Inflammatory macrophage treated with lipopolysaccharide for 1 hour (primary cell): Measurements from ENCODE around the gene NRL.

Experiments used
- DNase-seq, 2 donors: peaks; one replicate each; pipeline ENCODE4 v3.0.0-alpha.2; 2020 to 2022

Gene NRL

DNA sequence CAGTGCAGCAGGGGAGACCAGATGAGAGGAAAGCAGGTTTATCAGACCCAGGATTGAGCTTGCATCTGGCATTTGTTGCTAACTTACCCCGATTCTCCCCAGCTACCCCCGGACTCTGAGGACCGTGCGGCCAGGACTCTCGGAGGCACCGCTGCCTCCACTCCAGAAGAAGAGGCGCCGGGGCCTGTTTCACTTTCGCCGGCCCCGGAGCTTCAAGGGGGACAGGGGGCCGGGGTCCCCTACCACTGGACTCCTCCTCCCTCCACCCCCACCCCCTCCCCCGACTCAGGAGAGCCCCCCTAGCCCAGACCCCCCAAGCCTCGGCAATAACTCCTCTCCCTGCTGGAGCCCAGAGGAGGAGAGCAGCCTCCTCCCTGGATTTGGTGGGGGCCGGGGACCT is 49.9 kb downstream of the NRL start:
- no peak for DNase-seq

DNA sequence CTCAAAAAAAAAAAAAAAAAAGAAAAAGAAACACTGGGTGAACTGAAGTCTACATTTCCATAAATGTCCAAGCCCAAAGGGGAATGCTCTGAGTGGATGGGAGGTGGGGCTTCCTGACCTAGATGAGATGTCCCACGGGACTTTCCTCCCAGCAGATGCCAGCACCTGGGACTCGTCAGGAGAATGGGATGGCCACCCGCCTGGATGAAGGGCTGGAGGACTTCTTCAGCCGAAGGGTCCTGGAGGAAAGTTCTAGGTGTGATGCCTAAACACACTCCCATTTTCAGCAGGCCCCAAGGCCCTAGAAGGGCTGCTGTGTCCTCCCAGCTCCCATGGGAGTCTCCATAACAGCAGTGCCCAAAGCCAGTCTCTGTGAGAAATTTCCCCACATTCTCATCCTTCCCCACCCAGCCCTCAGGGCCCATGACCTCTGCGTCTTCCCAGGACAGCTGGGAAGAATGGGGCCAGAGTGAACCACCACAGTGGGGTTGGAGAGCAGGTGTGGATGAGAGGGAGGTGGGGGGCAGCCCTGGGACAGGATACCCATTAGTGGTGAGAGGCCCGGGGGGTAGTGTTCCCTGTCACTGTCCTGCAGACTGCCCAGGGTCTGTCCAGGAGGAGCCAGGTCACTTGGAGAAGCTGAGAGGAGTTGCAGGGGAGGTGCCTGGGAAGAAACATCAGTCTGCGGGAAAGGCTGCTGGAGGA is 50.5 kb downstream of the NRL start:
- DNase-seq: no peak

DNA sequence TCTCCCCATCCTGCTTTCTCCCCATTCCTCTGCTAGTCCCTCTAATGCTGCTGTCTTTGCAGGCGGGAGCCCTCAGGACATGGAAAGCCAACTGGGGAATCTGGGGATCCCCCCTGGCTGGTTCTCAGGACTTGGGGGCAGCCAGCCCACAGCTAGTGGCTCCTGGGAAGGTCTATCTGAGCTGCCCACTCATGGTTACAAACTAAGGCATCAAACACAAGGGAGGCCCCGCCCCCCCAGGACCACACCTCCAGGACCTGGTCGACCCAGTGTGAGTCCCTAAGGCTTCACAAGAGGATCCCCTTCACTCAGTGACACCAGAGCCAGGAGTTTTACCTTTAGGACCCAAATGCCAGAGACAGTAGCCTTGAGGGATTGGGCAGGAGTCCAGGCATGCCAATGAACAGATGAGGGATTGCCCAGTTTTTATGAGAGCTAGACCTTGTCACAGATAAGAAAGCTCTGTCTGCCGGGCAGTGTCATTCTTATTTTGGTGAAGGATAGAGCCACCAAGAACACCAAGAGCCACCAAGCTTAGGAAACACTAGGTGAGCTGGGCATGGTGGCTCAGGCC is 51.4 kb downstream of the NRL start:
- DNase-seq: no peak

DNA sequence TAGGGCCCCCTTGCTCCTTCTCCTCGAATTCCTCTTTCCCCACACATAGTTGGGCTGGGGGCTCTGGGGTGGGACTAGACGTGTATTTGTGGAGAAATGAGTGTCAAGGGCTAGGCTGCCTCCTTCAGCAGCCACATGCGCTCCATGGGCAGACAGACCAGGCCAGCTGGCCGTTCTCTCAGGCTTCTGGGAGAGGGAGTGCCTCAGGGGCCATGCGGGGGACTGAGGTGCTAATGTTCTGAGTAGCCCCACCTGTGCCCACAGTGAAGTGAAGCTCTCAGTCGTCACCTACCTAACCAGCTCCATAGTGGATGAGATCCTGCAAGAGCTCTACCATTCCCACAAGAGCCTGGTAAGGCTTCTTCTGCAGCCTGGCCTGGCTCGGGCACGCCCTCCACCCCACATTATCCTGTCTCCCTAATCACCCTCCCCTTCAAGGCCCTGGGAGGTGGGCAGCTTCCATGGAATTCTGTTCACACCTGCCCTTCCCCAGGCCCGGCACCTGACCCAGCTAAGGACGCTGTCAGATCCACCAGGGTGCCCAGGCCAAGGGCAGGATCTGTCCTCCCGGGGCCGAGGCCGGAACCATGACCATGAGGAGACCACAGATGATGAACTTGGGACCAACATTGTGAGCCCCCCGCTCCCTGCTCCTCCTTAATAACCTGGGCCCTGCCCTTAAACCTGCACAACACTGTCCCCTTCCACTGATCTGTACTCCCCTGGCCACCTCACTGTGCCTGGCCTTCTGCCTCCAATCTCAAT is 52.4 kb downstream of the NRL start:
- no peak for DNase-seq

DNA sequence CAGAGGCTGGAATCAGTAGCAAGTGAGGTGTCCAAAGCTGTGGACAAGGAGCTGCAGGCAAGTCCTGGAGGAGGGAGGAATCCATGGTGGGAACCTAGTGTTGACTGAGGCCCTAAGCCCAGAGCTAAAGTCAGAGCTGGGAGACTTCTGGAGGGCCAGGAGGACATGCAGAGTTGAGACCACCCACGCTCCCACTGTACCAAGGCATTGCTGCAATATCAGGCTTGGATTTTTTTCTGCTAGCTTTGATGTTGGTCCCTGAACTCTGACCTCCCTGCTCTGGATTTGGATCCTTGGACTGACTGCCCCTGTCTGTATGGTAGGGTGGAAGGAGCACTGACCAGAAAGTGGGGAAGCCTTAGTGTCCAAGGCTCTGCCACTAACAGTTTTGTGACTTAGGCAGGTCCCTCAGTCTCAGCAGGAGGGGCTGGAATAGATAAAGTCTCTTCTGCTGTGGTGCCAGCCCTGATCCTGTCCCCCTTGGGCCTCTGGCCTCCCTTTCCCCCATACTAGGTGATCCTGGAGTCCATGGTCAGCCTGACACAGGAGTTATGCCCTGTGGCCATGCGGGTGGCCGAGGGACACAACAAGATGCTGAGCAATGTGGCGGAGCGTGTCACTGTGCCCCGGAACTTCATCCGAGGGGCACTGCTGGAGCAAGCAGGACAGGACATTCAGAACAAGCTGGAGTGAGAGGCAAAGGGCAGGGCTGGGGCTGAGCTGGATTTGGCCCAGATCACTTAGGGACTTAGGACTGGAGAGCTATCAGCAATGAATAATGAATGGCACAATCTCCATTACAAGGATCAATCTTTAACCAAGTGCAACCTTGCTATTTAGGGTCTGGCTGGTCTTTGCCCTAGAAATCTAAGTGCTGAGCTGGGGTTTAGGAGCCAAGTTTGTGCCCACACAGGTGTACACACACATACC is 53.5 kb downstream of the NRL start:
- no peak for DNase-seq

DNA sequence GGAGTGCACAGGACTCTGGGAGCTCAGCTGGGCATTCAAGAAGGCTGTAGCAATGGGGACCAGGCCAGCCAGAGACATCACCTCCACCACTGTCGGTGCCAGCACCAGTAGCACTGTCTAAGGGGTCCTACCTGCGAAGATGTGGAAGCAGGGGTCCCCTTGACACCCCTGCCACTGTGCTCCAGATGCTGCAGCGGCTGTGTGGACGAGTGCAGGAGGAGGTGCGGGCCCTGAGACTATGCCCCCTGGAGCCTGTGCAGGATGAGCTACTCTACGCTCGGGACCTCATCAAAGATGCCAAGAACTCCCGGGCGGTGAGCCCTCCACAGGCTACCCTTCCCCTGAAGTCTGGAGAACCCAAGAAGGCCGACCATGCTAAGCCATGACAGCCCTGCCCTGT is 54.3 kb downstream of the NRL start:
- DNase-seq: no peak

DNA sequence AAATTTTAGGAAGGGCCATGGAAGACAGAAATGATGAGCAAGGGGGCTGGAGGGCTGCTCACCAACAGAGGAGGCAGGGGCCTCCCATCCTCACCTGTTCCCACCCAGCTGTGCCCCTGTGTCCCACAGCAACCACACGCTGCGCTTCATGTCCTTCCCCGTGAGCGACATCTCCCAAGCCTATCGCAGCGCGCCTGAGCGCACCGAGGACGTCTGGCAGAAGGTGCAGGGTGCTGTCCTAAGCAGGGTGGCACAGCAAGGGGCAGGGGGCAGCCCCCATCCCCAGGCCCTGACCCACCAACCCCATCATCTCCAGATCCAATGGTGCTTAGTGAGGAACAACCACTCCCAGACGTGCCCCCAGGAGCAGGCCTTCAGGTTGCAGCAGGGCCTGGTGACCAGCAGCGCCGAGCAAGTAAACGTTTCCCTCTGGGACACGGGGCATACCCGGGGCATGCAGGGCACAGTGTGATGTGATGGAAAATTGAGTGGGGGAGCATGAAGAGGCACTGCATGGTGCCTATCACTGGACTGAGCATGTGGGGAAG is 54.8 kb downstream of the NRL start:
- DNase-seq: no peak

DNA sequence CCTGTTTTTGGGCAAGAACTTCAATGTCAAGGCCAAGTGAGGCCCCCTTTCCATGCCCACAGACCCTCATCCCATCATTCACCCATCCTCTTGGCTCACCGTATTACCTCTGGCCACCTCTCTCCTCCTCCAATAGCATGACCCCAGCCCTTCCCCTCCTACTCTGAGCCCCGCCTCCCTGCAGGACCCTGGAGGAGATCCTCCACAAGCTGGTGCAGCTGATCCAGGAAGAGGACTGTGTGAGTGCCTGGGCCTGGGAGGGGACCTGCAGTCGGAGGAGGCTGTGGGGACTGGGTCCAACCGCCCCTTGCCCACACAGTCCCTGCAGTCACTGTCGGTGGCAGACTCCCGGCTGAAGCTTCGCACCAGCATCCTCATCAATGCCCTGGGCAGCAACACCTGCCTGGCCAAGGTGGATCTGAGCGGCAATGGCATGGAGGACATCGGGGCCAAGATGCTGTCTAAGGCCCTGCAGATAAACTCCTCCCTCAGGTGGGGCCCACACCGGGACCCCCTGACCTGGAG is 55.7 kb downstream of the NRL start:
- DNase-seq: no peak

DNA sequence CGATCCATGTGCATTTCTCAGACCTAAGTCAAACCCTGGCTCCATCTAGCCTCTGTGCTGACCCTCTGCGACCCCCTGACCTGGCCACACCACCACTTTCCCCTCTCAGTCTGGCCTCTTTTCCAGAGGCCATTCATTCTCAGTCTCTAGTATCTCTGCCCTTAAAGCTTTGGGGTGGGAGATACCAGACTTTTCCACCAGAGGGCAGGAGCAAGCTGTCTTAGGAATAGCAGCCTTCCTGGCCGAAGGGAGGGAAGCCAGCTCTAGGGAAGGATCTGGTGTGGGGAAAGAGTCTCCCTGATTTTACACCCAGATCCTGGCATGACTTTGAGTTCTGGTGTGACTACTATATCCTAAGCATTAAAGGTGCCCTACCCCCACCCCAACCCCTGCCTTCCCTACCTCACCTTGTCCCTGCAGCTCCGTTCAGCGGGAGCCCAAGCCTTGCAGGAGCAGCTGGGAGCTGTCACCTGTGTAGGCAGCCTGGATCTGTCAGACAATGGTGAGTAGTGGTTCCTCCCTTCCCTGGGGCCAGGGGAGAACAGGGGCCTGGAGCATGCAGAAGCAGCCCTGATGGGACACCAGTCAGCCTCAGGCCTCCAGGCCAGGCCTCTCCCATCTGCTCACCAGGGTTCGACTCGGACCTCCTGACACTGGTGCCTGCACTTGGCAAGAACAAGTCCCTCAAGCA is 56.3 kb downstream of the NRL start:
- peak in 1 of 2 donors; percentile 97 for DNase-seq

DNA sequence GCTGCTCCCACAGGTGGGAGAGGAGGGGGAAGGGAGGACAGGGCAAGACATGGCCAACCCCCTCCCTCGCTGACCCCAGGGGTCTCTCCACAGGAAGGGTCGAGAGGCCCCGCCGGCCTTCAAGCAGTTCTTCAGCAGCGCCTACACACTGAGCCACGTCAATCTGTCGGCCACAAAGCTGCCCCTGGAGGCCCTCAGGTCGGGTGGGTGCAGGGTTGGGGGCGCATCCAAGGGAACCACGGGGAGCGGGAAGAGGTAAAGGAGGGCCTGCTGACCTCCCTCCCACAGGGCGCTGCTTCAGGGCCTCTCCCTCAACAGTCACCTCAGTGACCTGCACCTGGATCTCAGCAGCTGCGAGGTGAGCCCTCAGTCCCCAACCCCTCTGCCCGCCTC is 56.9 kb downstream of the NRL start:
- DNase-seq: no peak

DNA sequence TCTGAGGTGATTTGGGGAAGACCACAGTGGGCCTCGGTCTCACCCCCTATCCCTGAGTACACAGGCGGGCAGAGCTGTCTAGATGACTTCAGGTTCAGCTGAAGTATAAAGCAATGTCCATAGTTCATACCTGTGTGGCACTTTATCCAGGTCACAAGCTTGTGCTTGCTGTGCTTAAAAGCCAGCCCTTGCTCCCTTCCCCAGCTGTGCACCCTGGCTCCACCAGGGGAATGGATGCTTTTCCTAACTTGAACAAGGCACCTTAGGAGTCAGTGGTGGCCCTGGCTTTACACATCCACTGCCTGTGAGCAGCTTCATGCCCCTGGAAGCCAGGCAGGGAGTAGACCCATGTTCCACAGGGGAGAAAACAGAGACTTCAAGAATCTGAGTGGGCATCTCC is 57.5 kb downstream of the NRL start:
- DNase-seq: no peak

DNA sequence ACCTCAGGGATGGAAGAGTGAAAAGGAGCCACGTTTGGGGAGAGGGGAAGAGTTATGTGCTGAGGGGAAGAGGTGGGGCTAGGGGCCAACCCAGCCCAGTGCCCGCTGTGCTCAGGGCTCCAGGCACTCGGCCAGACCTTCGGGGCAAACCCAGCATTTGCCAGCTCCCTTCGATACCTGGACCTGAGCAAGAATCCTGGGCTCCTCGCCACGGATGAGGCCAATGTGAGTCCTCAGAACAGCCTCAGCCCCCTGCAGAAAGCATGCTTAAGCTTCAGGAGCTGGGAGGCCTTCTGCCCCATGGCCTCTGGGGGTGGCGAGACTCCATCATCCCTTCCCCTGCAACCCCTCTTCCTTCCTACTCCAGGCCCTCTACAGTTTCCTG is 58.0 kb downstream of the NRL start:
- DNase-seq: no peak

DNA sequence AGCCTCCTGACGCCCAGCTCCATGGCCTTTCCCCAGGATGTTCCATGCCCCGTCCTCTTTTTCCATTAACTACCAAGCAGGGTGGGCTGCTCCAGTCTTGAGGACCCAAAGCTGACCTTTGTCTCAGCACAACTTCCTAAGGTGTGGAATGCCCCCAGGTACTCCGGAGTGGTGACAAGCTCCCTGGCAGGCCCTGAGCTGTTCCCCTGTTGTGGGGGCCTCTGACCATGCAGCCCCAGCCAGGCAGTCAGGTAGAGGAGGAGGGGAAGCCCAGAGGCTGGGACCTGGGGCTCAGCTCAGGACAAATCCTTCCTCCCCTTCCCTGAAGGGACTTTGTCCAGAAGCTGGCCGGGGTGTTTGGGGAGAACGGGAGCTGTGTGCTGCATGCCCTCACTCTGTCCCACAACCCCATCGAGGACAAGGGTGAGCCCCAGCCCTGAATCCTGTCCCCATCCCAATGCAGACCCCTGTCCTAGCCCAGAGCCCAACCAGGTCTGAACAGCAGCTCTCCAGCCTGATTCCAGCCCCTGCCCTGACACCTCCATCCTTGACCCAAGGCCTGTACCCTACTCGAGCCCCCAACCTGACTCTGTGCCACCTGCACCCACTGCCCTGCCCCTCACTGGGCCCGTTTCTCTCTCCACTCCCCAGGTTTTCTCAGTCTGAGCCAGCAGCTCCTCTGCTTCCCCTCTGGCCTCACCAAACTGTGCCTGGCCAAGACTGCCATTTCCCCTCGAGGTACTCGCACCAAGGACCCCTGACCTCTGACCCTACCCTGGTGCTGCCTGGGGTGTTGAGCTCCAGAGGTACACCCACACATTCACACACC is 58.6 kb downstream of the NRL start:
- DNase-seq: no peak

DNA sequence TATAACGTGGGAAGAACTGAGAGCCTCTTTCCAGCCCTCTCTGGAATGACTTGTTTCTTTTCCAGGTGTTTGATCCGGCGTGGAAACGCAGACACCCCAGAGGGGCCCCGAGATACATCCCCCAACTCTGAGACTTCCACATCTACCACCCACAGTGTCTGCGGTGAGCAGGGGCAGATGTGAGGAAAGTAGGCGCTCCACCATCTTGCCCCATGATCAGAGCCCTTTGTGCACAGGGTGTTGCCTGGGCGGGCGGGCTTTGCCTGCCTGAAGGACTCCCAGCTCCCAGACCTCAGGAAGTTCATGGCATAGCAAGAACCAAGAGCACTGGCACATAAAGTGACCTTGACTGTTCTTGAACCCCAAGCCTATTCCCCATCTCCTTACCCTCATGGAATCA is 60.1 kb downstream of the NRL start:
- DNase-seq: no peak

DNA sequence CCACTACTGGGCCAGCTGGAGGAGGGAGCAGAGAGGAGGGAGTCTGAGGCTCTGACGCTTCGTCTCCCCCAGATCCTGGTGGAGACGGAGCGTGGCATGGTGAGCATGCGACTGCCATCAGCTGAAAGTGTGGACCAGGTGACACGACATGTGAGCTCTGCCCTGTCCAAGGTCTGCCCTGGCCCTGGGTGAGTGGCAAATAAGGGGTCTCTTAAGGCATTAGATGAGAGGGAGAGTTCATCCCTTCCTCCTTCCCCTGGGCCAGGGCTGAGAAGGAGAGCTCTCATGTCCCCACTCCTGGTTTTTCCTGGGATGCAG is 60.5 kb downstream of the NRL start:
- no peak for DNase-seq

DNA sequence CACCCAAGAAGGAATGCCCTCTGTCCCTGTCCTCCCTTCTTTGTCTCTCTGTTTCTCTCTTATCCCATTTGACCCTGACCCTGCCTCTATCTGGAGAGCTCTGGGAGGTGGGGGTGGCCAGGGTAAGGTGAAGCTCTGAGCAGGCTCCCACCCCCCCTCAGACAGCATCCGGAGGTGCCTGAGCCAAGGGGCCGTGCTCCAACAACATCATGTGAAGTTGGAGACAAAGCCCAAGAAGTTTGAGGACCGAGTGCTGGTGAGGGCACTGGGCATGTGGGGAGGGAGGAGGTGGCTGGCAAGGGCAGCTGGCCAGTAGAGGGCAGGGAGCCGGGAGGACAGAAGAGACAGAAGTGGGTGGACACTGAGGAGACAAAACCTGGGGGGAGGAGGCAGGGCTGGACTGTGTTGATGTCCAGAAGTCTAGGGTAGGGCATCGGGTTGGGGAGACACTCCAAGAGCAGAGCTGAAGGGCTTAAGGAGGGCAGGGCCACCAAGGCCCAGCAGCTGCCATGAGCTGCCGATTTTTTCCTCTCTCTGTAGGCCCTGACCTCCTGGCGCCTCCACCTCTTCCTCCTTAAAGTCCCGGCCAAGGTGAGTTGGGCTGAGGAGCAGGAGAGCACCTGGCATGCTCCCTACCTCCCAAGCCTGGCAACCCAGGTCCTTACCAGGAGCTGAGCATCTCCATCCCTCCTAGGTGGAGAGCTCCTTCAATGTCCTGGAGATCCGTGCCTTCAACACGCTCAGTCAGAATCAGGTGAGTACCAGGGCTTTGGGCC is 61.0 kb downstream of the NRL start:
- no peak for DNase-seq

DNA sequence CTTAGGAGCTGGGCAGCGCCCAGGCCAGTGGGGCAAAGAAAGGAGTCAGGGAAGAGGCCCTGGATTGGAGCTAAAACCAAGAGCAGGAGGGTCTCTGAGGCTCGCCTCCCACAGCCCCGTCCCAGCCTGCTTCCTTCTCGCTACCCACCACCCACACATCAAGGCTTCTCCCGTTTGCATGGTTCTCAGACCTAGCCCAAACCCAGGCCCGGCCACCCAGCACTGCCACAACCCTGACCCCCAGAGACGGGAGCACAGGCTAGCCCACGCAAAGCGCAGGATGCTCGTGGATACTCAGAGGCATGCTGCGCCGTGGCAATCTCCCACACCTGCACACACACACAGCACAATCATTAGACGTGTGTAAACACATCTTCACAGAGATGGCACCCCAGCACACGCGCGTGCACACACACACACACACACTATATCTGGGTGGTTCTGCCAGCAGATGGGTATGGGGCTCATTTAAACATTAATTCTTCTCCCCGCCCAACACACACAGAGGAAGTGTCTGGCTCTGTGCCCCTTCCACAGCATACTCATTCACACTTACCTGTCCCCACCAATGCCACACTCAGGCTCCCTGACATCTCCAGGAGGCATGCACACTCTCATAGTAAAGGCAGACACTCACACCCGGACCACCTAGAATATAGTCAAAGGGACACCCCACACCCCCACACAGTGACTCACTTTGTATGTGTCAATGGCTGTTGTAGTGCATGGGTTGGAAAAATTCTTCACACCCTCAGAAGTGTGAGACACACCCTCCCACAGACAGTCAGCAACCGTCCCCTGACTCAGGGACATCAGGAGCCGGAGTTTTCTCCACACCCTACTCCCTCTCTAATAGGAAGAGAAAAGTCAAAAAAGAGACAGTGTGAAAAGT is 61.8 kb downstream of the NRL start:
- DNase-seq: peak; percentile 85 to 97

DNA sequence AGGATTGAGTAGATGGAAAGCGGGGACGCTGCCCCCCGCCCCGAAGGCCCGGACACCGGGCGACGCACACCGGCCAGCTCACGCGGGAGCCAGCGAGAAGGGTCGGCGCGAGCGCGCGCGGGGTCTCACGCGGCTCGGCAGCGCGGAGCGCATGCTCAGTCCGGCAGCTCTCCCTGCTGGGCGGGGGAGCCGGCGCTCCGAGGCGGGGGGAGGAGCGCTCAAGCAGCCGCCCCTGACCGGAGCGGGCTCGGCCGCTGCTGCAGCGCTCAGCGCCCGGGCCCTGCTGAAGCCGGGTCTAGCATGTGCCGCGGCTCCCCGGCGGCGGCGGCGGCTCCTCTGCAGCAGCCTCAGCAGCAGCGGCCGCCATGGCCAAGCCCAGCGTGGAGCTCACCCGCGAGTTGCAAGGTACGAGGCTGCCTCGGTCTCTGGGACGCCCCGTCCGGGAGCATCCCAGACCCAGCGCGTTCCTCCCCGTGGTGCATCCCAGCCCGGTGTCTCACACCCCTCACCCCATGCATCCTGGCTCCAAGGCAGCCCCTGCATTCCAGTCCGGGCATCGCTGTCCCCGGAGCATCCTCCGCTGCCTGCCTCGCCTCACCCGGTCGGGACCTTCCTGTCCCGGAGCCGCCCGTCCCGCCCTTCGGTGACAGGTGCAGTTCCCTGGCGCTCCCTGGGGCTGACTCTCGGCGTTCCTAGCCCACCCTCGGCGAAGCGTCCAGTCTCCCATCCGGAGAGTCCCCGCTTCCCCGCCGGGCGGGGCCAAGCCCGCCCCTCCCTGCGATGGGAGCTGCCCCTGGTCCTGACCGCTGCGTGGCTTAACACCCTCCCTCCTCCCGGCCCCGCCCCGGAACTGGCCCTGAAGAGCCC is 62.7 kb downstream of the NRL start, which contains the start of gene CARMIL3:
Gene CARMIL3, plus strand, starts transcription at position 221 of the 867 bp plus-strand sequence. Its CDS starts 145 bp downstream, at position 366.
- peak; percentile 65 to 73 for DNase-seq
